MCF 10A (cell line): ENCODE measurements around the gene SAT1. TPM values are rescaled to one million over a fixed set of nuclear protein-coding genes. Genes with fewer than 3 reads are reported as not detected.

ENCODE experiments used
- BruUV-seq: library from RNA; stranded (reverse); fragments of 400-500 nt; replicated peaks from 2 replicates; lab custom pipeline; 2021; lab: Mats Ljungman, UMichigan
- CTCF ChIA-PET: fragments of 300-600 bp; sonication (Branson Sonifier 250); formaldehyde crosslinking; extraction: SDS; loops from one replicate; lab custom pipeline; 2021; ENCODE audit warnings: antibody characterized with exemption, inconsistent platforms; lab: Yijun Ruan, JAX
- POLR2A ChIA-PET: fragments of 300-600, 350-650 bp; sonication (Branson Sonifier 250); formaldehyde crosslinking; extraction: SDS; loops from one replicate; lab custom pipeline; 2020; ENCODE audit warnings: antibody characterized with exemption, inconsistent platforms; lab: Yijun Ruan, JAX
- DNase-seq: peaks from one replicate; pipeline ENCODE4 v3.0.0-alpha.2; 2018; ENCODE audit not compliant: unreplicated experiment
- H3K27ac Mint-ChIP-seq: one replicate; pipeline ENCODE4 v1.8.0; 2022; ENCODE audit warnings: mild to moderate bottlenecking, low read depth, mixed read lengths; ENCODE audit not compliant: unreplicated experiment
- H3K27me3 Mint-ChIP-seq: one replicate; pipeline ENCODE4 v1.8.0; 2022; ENCODE audit warnings: mixed read lengths; ENCODE audit not compliant: insufficient read depth, unreplicated experiment
- H3K36me3 Mint-ChIP-seq: one replicate; pipeline ENCODE4 v1.8.0; 2022; ENCODE audit warnings: mild to moderate bottlenecking, moderate library complexity, mixed read lengths; ENCODE audit not compliant: insufficient read depth, unreplicated experiment
- H3K4me1 Mint-ChIP-seq: one replicate; pipeline ENCODE4 v1.8.0; 2022; ENCODE audit warnings: mixed read lengths; ENCODE audit not compliant: insufficient read depth, unreplicated experiment
- H3K4me3 Mint-ChIP-seq: one replicate; pipeline ENCODE4 v1.8.0; 2022; ENCODE audit warnings: mild to moderate bottlenecking, moderate library complexity, mixed read lengths; ENCODE audit not compliant: unreplicated experiment
- H3K9me3 Mint-ChIP-seq: one replicate; pipeline ENCODE4 v1.8.0; 2022; ENCODE audit warnings: mixed read lengths; ENCODE audit not compliant: unreplicated experiment
- CTCF ChIP-seq: fragments of 200-600 bp; IDR thresholded peaks from one replicate; pipeline ENCODE4 v1.8.0; 2022; ENCODE audit warnings: antibody characterized with exemption, mild to moderate bottlenecking; ENCODE audit not compliant: unreplicated experiment
- intact Hi-C: fragments of 100-400 bp; cut with micrococcal nuclease; formaldehyde crosslinking; loops from 2 replicates; pipeline ENCODE4 v1.14.1; 2022
- total RNA-seq: library from RNA; stranded (reverse); gene quantifications from 2 replicates; pipeline ENCODE4 v1.2.3, GENCODE V29; 2022

The SAT1 gene
- total RNA-seq, 1 experiment from 2014 or later = 582 TPM

DNA sequence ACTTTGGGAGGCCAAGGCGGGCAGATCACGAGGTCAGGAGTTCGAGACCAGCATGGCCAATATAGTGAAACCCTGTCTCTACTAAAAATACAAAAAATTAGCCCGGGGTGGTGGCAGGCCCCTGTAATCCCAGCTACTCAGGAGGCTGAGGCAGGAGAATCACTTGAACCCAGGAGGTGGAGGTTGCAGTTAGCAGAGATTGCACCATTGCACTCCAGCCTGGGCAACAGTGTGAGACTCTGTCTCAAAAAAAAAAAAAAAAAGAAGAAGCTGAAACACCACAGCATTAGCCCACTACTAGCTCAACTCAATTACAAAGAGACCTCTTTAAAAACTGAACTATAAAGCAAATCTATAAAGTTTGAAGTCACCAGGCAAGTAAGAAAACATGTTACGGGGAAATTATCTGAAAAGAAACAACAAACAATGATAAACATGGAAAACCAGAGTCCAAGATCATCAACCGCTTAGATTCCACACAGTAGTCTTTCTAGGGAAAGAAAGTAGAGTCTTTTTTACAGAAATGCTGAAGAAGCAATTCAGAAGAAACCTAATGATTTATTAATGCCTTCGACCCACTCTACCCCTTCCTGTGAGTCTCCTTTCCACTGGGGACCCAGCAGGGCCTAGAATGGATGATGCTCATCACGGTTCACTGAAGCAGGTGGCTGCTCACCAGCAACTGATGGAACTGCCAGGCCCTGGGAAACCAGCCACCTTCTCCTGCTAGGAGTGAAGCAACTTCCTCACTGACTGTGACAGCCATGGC, 6.6 kb downstream of the SAT1 start:
- intact Hi-C loops = no loop called here
- no peak overlapping the region for H3K27ac Mint-ChIP-seq
- no peak overlapping the region for H3K4me3 Mint-ChIP-seq
- peaks cover 11% of the 10 kb centered on the region for H3K4me1 Mint-ChIP-seq
- H3K36me3 Mint-ChIP-seq = peaks cover 25% of the 10 kb centered on the region
- no peaks in the 10 kb centered on the region for H3K27me3 Mint-ChIP-seq
- no peak for DNase-seq
- TF ChIP-seq CTCF = no peak
- CTCF ChIA-PET = interaction anchor here (0.6 to 1.1 kb wide), 3 partner anchors 95 to 113 kb away, joined by 3 to 10 read pairs (median 4); no protein-coding TSS in a partner anchor
- no peaks in the 10 kb centered on the region for H3K9me3 Mint-ChIP-seq
- POLR2A ChIA-PET = no interaction called here
- no TSS peak for BruUV-seq

GRCh38 chrX:23790155-23790497, 7.2 kb downstream of the SAT1 start:
- ChIA-PET POLR2A (no interaction called here), CTCF (interaction anchor here (0.6 to 0.8 kb wide), 3 partner anchors 9 to 96 kb away, joined by 3 to 7 read pairs (median 5); no protein-coding TSS in a partner anchor)
- TF ChIP-seq CTCF = no peak
- no peaks in the 10 kb centered on the region for H3K9me3 Mint-ChIP-seq
- intact Hi-C loops = no loop called here
- peaks cover 20% of the 10 kb centered on the region for H3K36me3 Mint-ChIP-seq
- no peak overlapping the region for H3K4me3 Mint-ChIP-seq
- BruUV-seq = no TSS peak
- no peak overlapping the region for H3K27ac Mint-ChIP-seq
- H3K4me1 Mint-ChIP-seq = peaks cover 5% of the 10 kb centered on the region
- H3K27me3 Mint-ChIP-seq = no peaks in the 10 kb centered on the region
- DNase-seq = no peak

GRCh38 chrX:23792861-23793553, 10.0 kb downstream of the SAT1 start:
- Mint-ChIP-seq H3K4me1 (no peaks in the 10 kb centered on the region), H3K9me3 (no peaks in the 10 kb centered on the region), H3K27me3 (no peaks in the 10 kb centered on the region), H3K27ac (no peak overlapping the region), H3K36me3 (no peaks in the 10 kb centered on the region), H3K4me3 (no peak overlapping the region)
- intact Hi-C loops = no loop called here
- TF ChIP-seq CTCF = no peak
- ChIA-PET POLR2A (interaction anchor here (1.2 to 2.2 kb wide), 2 partner anchors 10 to 14 kb away, joined by 3 to 17 read pairs; partner anchors contain the start of gene SAT1), CTCF (interaction anchor here (0.6 to 1.3 kb wide), 2 partner anchors 15 to 109 kb away, joined by 5 to 6 read pairs; no protein-coding TSS in a partner anchor)
- no peak for DNase-seq
- BruUV-seq = no TSS peak

DNA sequence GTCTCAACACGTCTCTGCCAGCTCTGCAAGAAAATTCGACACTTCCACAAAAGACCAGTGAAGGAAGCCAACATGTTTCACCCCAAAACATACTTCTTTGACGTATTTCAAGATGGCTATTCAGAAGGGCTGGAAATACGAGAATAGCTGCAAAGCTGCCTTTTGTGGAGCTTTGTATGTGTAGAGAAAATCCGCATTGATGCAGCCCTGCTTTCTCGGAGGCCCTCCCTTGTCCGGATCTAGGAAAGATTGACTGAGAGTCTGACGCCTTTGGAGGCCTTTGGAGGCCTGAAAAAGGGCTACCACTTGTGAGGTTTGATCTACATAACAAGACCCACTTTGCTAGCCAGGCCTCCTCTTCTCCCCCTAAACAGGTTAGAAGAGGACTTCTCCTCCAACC, 12.2 kb downstream of the SAT1 start:
- no peaks in the 10 kb centered on the region for H3K9me3 Mint-ChIP-seq
- CTCF ChIA-PET = interaction anchor here (0.6 kb wide), 1 partner anchor 107 kb away, joined by 3 read pairs; no protein-coding TSS in a partner anchor
- no peak for DNase-seq
- no peak overlapping the region for H3K4me3 Mint-ChIP-seq
- H3K4me1 Mint-ChIP-seq = no peaks in the 10 kb centered on the region
- no TSS peak for BruUV-seq
- H3K27me3 Mint-ChIP-seq = no peaks in the 10 kb centered on the region
- intact Hi-C loops = no loop called here
- no peaks in the 10 kb centered on the region for H3K36me3 Mint-ChIP-seq
- POLR2A ChIA-PET = interaction anchor here (1.9 to 3.0 kb wide), 2 partner anchors 8 to 12 kb away, joined by 5 to 23 read pairs; partner anchors contain the start of gene SAT1
- TF ChIP-seq CTCF = no peak
- H3K27ac Mint-ChIP-seq = no peak overlapping the region
